BLaER1 (cell line): ENCODE measurements around the gene EZH2.

Source experiments
- H3K27ac ChIP-seq: shearing (Covaris generic); formaldehyde crosslinking; 2 replicates; pipeline ENCODE4 v1.8.1; 2022
- H3K27me3 ChIP-seq: shearing (Covaris generic); formaldehyde crosslinking; 2 replicates; pipeline ENCODE4 v1.8.1; 2022
- H3K36me3 ChIP-seq: shearing (Covaris generic); formaldehyde crosslinking; 2 replicates; pipeline ENCODE4 v1.8.1; 2022
- H3K4me1 ChIP-seq: shearing (Covaris generic); formaldehyde crosslinking; 2 replicates; pipeline ENCODE4 v1.8.1; 2022
- H3K4me2 ChIP-seq: shearing (Covaris generic); formaldehyde crosslinking; 2 replicates; pipeline ENCODE4 v1.8.1; 2022
- H3K4me3 ChIP-seq: shearing (Covaris generic); formaldehyde crosslinking; 2 replicates; pipeline ENCODE4 v1.8.1; 2022
- H3K9ac ChIP-seq: shearing (Covaris generic); formaldehyde crosslinking; 2 replicates; pipeline ENCODE4 v1.8.1; 2022
- H3K9me3 ChIP-seq: shearing (Covaris generic); formaldehyde crosslinking; 2 replicates; pipeline ENCODE4 v1.8.1; 2022
- H4K20me1 ChIP-seq: shearing (Covaris generic); formaldehyde crosslinking; 2 replicates; pipeline ENCODE4 v1.8.1; 2022
- Cebpa-rat ChIP-seq: shearing (Covaris generic); IDR thresholded peaks from 2 replicates; pipeline ENCODE4 v1.8.1; 2022

Gene EZH2

DNA sequence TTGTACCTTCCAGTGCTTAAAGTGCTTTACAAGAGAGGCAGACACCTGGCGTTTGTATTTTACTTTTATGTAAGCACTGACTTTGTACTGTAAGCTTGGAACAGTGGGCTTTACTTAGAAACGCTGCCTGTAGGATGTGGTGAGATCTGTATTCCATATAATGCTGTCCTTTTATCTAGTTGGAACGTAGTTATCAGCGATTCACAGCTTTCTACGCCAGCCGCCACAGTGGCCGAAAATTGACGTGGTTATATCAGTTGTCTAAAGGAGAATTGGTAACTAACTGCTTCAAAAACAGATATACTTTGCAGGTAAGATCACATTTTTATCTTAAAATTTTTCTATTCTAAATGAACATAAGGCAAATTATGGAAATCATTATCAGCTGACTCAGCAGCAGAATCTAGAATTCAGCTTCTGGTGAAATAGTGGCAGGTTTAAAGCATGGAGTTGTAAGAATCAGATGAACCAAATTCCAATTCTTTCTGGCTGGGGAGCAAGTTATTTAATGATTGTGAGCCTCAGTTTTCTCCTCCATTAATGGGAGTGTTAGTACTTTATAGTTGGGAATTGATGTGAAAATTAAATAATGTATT lies 93.9 kb downstream of the EZH2 start:
- H3K36me3 ChIP-seq, result peaks cover 100% of the 10 kb centered on the region
- H3K9me3 ChIP-seq, result no peaks in the 10 kb centered on the region
- H3K4me1 ChIP-seq, result no peaks in the 10 kb centered on the region
- no peak overlapping the region for H3K27ac ChIP-seq
- H3K27me3 ChIP-seq, result no peaks in the 10 kb centered on the region
- TF ChIP-seq Cebpa-rat, result no peak
- no peaks in the 10 kb centered on the region for H4K20me1 ChIP-seq
- H3K9ac ChIP-seq, result no peak overlapping the region
- no peak overlapping the region for H3K4me3 ChIP-seq
- no peak overlapping the region for H3K4me2 ChIP-seq

DNA sequence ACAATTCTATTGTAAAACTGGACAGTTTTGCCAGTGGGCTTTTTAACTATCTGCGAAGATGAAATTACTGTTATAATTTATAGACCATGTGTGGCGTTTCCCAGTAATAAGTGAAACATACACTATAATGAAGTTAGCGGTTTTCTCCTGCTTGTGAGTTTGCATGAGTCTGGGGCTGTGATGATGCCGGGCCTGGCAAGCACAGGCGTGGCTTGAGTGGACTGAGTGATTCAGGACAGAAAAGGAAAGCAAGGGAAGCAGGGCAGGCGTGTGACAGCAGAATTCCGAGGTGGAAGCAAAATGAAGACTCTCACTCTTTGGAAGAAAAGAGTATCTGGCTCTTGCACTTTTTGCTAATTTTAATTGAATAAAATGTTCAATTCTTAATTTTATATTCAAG lies 94.9 kb downstream of the EZH2 start:
- Histone ChIP-seq H3K9ac (no peak overlapping the region), H3K4me3 (no peak overlapping the region), H3K4me1 (no peaks in the 10 kb centered on the region), H4K20me1 (no peaks in the 10 kb centered on the region), H3K4me2 (no peak overlapping the region), H3K27me3 (no peaks in the 10 kb centered on the region), H3K36me3 (peaks cover 100% of the 10 kb centered on the region), H3K9me3 (no peaks in the 10 kb centered on the region), H3K27ac (no peak overlapping the region)
- no peak for TF ChIP-seq Cebpa-rat

DNA sequence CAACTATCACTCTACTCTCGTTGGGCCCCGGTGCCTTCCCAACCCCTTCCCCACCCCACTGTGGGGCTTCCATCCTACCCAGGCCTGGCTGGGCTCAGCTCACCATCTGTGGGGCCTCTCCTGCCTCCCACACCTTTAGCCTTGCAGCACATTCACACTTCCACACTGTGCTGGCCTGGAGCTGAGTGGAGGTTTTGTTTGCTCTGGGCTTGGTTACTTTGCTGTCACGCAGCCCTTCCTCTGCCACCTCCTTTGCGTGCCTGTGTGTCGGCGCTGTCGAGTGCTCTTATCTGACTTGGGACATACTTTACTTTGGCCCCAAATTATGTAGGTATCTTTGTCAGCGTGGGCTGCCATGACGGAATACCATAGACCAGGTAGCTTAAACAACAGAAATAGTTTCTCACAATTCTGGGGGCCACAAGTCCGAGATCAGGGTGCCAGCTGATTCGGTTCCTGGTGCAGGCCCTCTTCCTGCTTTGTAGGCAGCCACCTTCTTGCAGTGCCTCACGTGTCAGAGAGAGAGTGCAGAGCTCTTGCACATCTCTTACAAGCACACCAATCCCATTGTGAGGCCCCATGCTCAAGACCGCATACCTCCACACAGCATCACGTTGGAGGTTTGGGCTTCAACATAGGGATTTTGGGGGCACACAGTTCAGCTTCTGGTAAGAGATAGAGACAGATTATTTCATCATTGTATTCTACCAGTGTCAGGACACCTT lies 96.4 kb downstream of the EZH2 start:
- Histone ChIP-seq H3K27me3 (no peaks in the 10 kb centered on the region), H3K4me1 (no peaks in the 10 kb centered on the region), H3K4me2 (no peak overlapping the region), H3K9ac (no peak overlapping the region), H4K20me1 (peaks cover 12% of the 10 kb centered on the region), H3K4me3 (no peak overlapping the region), H3K36me3 (peaks cover 100% of the 10 kb centered on the region), H3K27ac (no peak overlapping the region), H3K9me3 (no peaks in the 10 kb centered on the region)
- TF ChIP-seq Cebpa-rat, result no peak

DNA sequence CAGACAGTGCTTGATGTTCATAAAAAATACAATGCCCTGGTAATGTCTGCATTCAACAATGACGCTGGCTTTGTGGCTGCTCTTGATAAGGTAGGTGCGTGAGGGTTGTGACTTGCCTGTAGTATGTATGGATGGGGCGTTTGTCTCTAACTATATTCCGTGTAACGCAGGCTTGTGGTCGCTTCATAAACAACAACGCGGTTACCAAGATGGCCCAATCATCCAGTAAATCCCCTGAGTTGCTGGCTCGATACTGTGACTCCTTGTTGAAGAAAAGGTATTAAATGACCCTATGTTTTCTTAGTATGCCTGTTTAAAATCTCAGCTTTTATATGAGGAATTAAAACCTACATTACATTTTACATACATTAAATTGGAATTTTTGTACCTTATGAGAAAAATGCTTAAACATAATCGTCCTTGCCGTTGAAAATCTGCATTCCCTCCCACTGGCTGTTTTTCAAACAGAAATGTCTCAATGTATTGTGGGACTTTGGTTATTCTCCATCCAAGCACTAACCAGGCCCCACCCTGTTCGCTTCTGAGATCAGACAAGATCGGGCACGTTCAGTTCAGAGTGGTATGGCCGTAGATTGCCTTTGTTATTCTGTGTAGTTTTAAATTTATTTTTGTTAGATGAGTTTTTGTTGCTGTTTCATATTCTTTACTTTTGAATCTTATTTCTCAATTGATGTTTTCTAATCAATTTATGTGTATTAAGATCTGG lies 100.1 kb downstream of the EZH2 start:
- H3K4me3 ChIP-seq, result no peak overlapping the region
- H3K9me3 ChIP-seq, result no peaks in the 10 kb centered on the region
- no peaks in the 10 kb centered on the region for H3K4me1 ChIP-seq
- H3K27ac ChIP-seq, result no peak overlapping the region
- H3K27me3 ChIP-seq, result no peaks in the 10 kb centered on the region
- peaks cover 99% of the 10 kb centered on the region for H3K36me3 ChIP-seq
- H3K9ac ChIP-seq, result no peak overlapping the region
- no peak overlapping the region for H3K4me2 ChIP-seq
- H4K20me1 ChIP-seq, result peaks cover 46% of the 10 kb centered on the region
- no peak for TF ChIP-seq Cebpa-rat

DNA sequence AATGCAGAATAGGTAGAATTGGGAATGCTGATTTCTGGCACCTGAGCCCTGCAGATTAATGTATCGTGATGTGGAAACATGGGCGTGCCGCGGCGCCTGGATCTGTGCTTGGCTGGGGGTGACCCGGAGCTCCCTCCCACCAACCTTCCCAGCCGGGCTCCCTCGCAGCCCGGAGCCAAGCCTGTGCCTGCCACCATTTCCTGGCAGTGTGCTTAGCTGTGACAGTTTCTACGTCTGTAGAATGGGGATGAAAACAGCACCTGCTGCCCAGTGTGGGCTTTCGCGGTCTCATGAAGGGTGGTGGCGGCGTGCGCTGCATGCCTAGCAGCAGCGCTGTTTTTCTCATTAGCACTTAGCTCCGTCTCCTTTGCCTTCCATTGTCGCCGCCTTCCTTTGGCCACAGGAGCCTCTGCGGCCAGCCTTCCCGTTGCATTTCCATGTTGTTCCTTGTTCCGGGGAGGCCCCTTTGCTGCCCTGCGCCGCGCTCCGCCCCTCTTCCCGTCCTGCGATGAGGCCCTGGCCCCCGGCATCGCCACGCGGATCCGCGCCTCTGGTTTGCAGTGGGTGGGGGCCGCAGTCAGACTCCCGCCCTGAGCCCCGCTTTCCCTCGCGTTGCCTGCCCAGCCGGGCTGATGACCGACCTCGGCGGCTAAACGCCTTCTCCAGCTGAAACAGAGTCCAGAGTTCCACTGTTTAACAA lies 101.2 kb downstream of the EZH2 start:
- Histone ChIP-seq H3K4me3 (no peak overlapping the region), H3K9me3 (no peaks in the 10 kb centered on the region), H3K4me2 (no peak overlapping the region), H3K9ac (no peak overlapping the region), H3K27ac (no peak overlapping the region), H3K4me1 (no peaks in the 10 kb centered on the region), H3K27me3 (no peaks in the 10 kb centered on the region), H4K20me1 (peaks cover 55% of the 10 kb centered on the region), H3K36me3 (peaks cover 98% of the 10 kb centered on the region)
- no peak for TF ChIP-seq Cebpa-rat

DNA sequence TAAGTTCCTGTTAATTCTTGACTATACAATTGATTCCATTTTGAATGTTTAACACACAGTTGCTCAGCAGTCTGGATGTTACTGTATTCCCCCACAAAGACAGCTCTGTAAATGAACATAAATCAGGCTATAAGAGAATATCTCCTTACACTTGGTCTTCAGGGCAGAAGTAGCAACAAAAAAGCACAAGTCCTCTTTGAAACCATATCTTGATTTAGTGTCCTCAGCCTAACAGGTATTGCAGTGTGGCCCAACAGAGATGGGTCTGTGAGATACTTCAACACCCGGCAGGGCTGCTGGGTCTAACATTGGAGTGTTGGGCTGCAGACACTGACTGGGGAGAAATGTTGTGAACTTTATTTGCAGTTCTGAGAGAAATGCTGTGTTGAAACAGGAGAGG lies 109.6 kb downstream of the EZH2 start:
- peaks cover 22% of the 10 kb centered on the region for H3K4me1 ChIP-seq
- no peaks in the 10 kb centered on the region for H3K27me3 ChIP-seq
- H3K4me3 ChIP-seq, result no peak overlapping the region
- H3K27ac ChIP-seq, result no peak overlapping the region
- peaks cover 86% of the 10 kb centered on the region for H3K36me3 ChIP-seq
- no peak overlapping the region for H3K9ac ChIP-seq
- no peak for TF ChIP-seq Cebpa-rat
- H4K20me1 ChIP-seq, result peaks cover 79% of the 10 kb centered on the region
- H3K9me3 ChIP-seq, result no peaks in the 10 kb centered on the region
- no peak overlapping the region for H3K4me2 ChIP-seq

DNA sequence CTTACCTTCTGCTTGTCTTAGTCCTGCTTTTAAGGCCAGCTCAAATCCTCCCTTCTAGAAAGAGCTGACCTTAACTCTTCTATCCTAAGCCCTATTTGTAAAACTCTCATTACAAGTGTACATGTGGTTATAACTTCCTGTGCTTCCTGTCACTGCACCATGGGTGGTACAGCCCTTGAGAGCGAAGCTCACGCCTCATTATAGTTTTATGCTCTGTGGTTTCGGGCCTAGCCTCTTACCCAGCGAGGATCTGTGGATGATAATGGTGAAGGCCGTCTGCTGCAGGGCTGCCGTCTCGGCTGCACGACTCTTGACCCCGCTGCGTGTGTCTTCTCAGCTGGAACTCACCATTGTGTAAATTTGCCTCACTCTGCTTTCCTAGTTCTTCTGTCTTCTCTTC lies 110.8 kb downstream of the EZH2 start:
- Histone ChIP-seq H3K4me1 (peaks cover 22% of the 10 kb centered on the region), H3K4me3 (no peak overlapping the region), H3K9ac (no peak overlapping the region), H4K20me1 (peaks cover 68% of the 10 kb centered on the region), H3K27ac (no peak overlapping the region), H3K4me2 (peak overlapping the region; percentile 69), H3K27me3 (no peaks in the 10 kb centered on the region), H3K36me3 (peaks cover 86% of the 10 kb centered on the region), H3K9me3 (no peaks in the 10 kb centered on the region)
- TF ChIP-seq Cebpa-rat, result no peak

DNA sequence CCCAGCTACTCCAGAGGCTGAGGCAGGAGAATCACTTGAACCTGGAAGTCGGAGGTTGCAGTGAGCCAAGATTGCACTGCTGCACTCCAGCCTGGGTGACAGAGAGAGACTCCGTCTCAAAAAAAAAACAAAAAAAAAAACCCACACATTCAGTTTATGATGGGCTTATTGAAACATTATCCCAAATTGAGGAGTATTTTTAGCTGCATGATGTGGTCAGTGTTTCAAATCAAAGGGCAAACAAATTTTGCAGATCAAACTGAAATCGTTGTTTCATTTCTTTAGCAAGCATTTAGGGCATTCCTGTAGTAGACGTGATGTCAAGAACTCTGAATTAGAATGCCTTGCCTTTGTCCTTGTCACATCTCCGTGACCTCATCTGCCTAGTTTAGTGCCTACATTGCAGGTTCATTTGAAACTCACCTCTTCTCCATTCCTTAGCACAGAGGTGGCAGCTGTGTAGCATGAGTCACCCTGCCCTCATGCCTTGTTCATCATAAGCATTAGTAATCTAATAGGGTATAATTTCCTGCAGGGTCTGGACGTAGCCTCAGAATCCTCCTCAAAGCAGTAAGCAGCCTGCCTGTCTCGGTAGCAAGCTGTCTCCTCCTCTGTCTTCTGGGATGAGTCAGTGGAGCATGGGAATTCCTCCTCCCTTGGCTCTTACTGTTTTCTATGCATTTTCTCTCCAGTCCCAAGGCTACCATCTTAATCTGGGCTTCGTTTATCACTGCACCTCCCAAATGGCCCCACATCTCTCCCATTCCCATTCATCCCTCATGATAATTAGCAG lies 111.6 kb downstream of the EZH2 start:
- no peaks in the 10 kb centered on the region for H3K9me3 ChIP-seq
- no peak for TF ChIP-seq Cebpa-rat
- no peak overlapping the region for H3K9ac ChIP-seq
- no peaks in the 10 kb centered on the region for H3K27me3 ChIP-seq
- H3K27ac ChIP-seq, result no peak overlapping the region
- H3K4me2 ChIP-seq, result peak overlapping the region; percentile 69
- peaks cover 87% of the 10 kb centered on the region for H3K36me3 ChIP-seq
- peaks cover 60% of the 10 kb centered on the region for H4K20me1 ChIP-seq
- peaks cover 22% of the 10 kb centered on the region for H3K4me1 ChIP-seq
- H3K4me3 ChIP-seq, result no peak overlapping the region

DNA sequence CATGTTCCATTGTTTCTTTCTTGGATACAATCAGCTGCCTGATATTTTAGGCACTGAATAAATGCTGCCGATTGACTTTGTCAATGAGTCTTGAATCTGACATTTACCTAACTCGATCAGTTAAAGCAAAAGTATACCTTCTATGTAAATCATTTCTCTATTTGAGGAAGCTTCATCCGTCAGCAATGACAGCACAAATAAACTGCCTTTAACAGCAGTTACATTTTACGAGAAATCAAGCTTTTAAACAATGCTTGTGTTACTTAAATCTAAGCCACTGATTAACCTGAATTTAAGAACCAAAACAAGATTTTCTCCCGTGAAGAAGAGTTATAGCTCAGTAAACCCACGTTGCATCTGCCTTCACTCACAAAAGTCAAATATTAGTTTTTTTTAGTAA lies 114.1 kb downstream of the EZH2 start:
- Histone ChIP-seq H3K9ac (no peak overlapping the region), H3K36me3 (peaks cover 90% of the 10 kb centered on the region), H3K4me3 (no peak overlapping the region), H4K20me1 (peaks cover 69% of the 10 kb centered on the region), H3K27ac (no peak overlapping the region), H3K27me3 (no peaks in the 10 kb centered on the region), H3K4me1 (peaks cover 22% of the 10 kb centered on the region), H3K9me3 (no peaks in the 10 kb centered on the region), H3K4me2 (no peak overlapping the region)
- TF ChIP-seq Cebpa-rat, result no peak
